ENCODE results near the gene ALG1L2.
"Not testable (repeated sequence)": the region's sequence is repeated elsewhere in the genome, so short reads cannot be mapped to it uniquely, and the experiment has no call there.

Gene ALG1L2

GRCh38 chr3:130111185-130111864, 29.7 kb downstream of the ALG1L2 start:
- no peak for TF ChIP-seq CTCF (conservative IDR thresholded peaks at IDR 0.05; ENCODE audit: control insufficient read depth, insufficient read depth, low read depth, low read length)
- peak; percentile 96 for DNase-seq (ENCODE audit: low read depth)
- H3K4me3 ChIP-seq (ENCODE audit: control insufficient read depth, low read depth, low read length): peak overlapping the region; percentile 70

- peak overlapping the region; percentile 56 for H3K4me3 ChIP-seq (ENCODE audit: control insufficient read depth, low read depth, low read length)
- peak; percentile 90 for DNase-seq (ENCODE audit: low read depth)
Measured at GRCh38 chr3:130111865-130112747, 30.5 kb downstream of the ALG1L2 start.

- DNase-seq (ENCODE audit: low read depth): not testable (repeated sequence)
- H3K4me3 ChIP-seq (ENCODE audit: control insufficient read depth, low read depth, low read length): peak overlapping the region; percentile 56
Measured at GRCh38 chr3:130112748-130113073, 31.1 kb downstream of the ALG1L2 start.

- not testable (repeated sequence) for H3K4me3 ChIP-seq (ENCODE audit: control insufficient read depth, low read depth, low read length); DNase-seq (ENCODE audit: low read depth)
Measured at GRCh38 chr3:130115400-130115799, 33.8 kb downstream of the ALG1L2 start.

- DNase-seq (ENCODE audit: low read depth): no peak
- H3K4me3 ChIP-seq (ENCODE audit: control insufficient read depth, low read depth, low read length): no peak overlapping the region
- no peak for TF ChIP-seq CTCF (conservative IDR thresholded peaks at IDR 0.05; ENCODE audit: control insufficient read depth, insufficient read depth, low read depth, low read length)
Measured at GRCh38 chr3:130117933-130118332, 36.3 kb downstream of the ALG1L2 start.

GRCh38 chr3:130119824-130120223, 38.2 kb downstream of the ALG1L2 start:
- not testable (repeated sequence) for H3K4me3 ChIP-seq (ENCODE audit: control insufficient read depth, low read depth, low read length); DNase-seq (ENCODE audit: low read depth)

- not testable (repeated sequence) for DNase-seq (ENCODE audit: low read depth); H3K4me3 ChIP-seq (ENCODE audit: control insufficient read depth, low read depth, low read length)
Measured at GRCh38 chr3:130120291-130120690, 38.7 kb downstream of the ALG1L2 start.

- not testable (repeated sequence) for DNase-seq (ENCODE audit: low read depth)
Measured at GRCh38 chr3:130122891-130123775, 41.5 kb downstream of the ALG1L2 start.

GRCh38 chr3:130125406-130125805, 43.8 kb downstream of the ALG1L2 start:
- DNase-seq (ENCODE audit: low read depth); H3K4me3 ChIP-seq (ENCODE audit: control insufficient read depth, low read depth, low read length): not testable (repeated sequence)

More at GRCh38 chr3:130122891-130123775, 41.5 kb downstream of the ALG1L2 start:
- not testable (repeated sequence) for H3K4me3 ChIP-seq (ENCODE audit: control insufficient read depth, low read depth, low read length)

- not testable (repeated sequence) for H3K4me3 ChIP-seq (ENCODE audit: control insufficient read depth, low read depth, low read length); DNase-seq (ENCODE audit: low read depth)
Measured at GRCh38 chr3:130136337-130136736, 54.7 kb downstream of the ALG1L2 start.

- not testable (repeated sequence) for DNase-seq (ENCODE audit: low read depth); H3K4me3 ChIP-seq (ENCODE audit: control insufficient read depth, low read depth, low read length)
Measured at GRCh38 chr3:130137685-130138084, 56.1 kb downstream of the ALG1L2 start.

GRCh38 chr3:130138992-130139391, 57.4 kb downstream of the ALG1L2 start:
- H3K4me3 ChIP-seq (ENCODE audit: control insufficient read depth, low read depth, low read length); DNase-seq (ENCODE audit: low read depth): not testable (repeated sequence)

GRCh38 chr3:130140756-130141155, 59.1 kb downstream of the ALG1L2 start:
- peak; percentile 72 for DNase-seq (ENCODE audit: low read depth)
- not testable (repeated sequence) for H3K4me3 ChIP-seq (ENCODE audit: control insufficient read depth, low read depth, low read length)

Data from fibroblast of mammary gland (primary cell).